ENCODE data around the gene KCNMA1. TPM values are rescaled to one million over a fixed set of nuclear protein-coding genes. Genes with fewer than 3 reads are reported as not detected.

The KCNMA1 gene
- total and polyA plus RNA-seq, 2 donors (not counting 1 experiment from before 2014, with no cell fraction given) = 0.82 to 3.1 TPM

- Mint-ChIP-seq H3K27me3 (no peaks in the 10 kb centered on the region), H3K4me1 (peaks cover 6% of the 10 kb centered on the region), H3K27ac (no peak overlapping the region), H3K4me3 (no peak overlapping the region), H3K9me3 (ENCODE audit: insufficient read depth) (no peaks in the 10 kb centered on the region)
- H3K9ac ChIP-seq (ENCODE audit: low read length) = no peak overlapping the region
- H3K4me2 ChIP-seq (replicated peaks; ENCODE audit: low read depth, low read length, poor library complexity, severe bottlenecking) = no peak overlapping the region
- H3K9me3 ChIP-seq (ENCODE audit: control extremely low read depth in 1 of 3, control insufficient read depth in 2 of 3, insufficient read depth in 1 of 3, low read length in 2 of 3) = no peaks in the 10 kb centered on the region
- H2AFZ ChIP-seq (ENCODE audit: insufficient read depth, low read depth, low read length, poor library complexity, severe bottlenecking) = no peak overlapping the region
- ATAC-seq (ENCODE audit: low read depth) (no peak), DNase-seq (no peak)
- CTCF ChIA-PET = no interaction called here
- 78% methylated on average over 4 of the region's 5 CpGs for WGBS (ENCODE audit: insufficient coverage)
- H3K36me3 ChIP-seq (replicated peaks in 1 of 2; ENCODE audit: control extremely low read depth in 1 of 2, control insufficient read depth in 1 of 2, extremely low read depth in 1 of 2, insufficient read depth in 2 of 2, low read length in 1 of 2) = no peaks in the 10 kb centered on the region
- no peak overlapping the region for H3K4me3 ChIP-seq (ENCODE audit: control extremely low read depth in 1 of 5, extremely low read depth in 1 of 5, insufficient read depth in 1 of 5, low read depth in 2 of 5, low read length in 4 of 5)
- no peaks in the 10 kb centered on the region for H3K79me2 ChIP-seq (ENCODE audit: control insufficient read depth, insufficient read depth, low read length)
- intact Hi-C loops (cut with micrococcal nuclease) = no loop called here
- TF ChIP-seq CTCF (IDR thresholded peaks at IDR 0.05) (no peak), EZH2 (IDR thresholded peaks at IDR 0.05; ENCODE audit: borderline replicate concordance, insufficient read depth, low read depth, low read length, poor library complexity, severe bottlenecking) (no peak)
- H4K20me1 ChIP-seq (ENCODE audit: control insufficient read depth, insufficient read depth, low read length, poor library complexity, severe bottlenecking) = no peaks in the 10 kb centered on the region
- peaks cover 0 to 8% of the 10 kb centered on the region in 2 donors for H3K4me1 ChIP-seq (ENCODE audit: control insufficient read depth in 2 of 2, insufficient read depth in 2 of 2, low read length in 2 of 2)
- H3K27me3 ChIP-seq (replicated peaks in 1 of 4; ENCODE audit: control extremely low read depth in 1 of 4, control insufficient read depth in 3 of 4, insufficient read depth in 4 of 4, low read length in 3 of 4) = no peaks in the 10 kb centered on the region
- no peak overlapping the region for H3K27ac ChIP-seq (ENCODE audit: low read length in 2 of 2)
- POLR2A ChIA-PET = no interaction called here
Observed at GRCh38 chr10:77609781-77610272, 27.8 kb downstream of the KCNMA1 start.

- WGBS (ENCODE audit: insufficient coverage) = 91% methylated on average over 5 of the region's 9 CpGs
- intact Hi-C loops (cut with micrococcal nuclease) = no loop called here
- H3K9me3 ChIP-seq (ENCODE audit: control extremely low read depth in 1 of 3, control insufficient read depth in 2 of 3, insufficient read depth in 1 of 3, low read length in 2 of 3) = no peaks in the 10 kb centered on the region
- H3K9ac ChIP-seq (ENCODE audit: low read length) = no peak overlapping the region
- H3K27ac ChIP-seq (ENCODE audit: low read length in 2 of 2) = no peak overlapping the region
- no peak overlapping the region for H3K4me3 ChIP-seq (ENCODE audit: control extremely low read depth in 1 of 5, extremely low read depth in 1 of 5, insufficient read depth in 1 of 5, low read depth in 2 of 5, low read length in 4 of 5)
- TF ChIP-seq EZH2 (IDR thresholded peaks at IDR 0.05; ENCODE audit: borderline replicate concordance, insufficient read depth, low read depth, low read length, poor library complexity, severe bottlenecking) = no peak
- no peak for TF ChIP-seq CTCF (IDR thresholded peaks at IDR 0.05)
- ChIA-PET POLR2A (no interaction called here), CTCF (interaction anchor here (0.8 kb wide), 1 partner anchor 33 kb away, joined by 3 read pairs; no protein-coding TSS in a partner anchor)
- no peaks in the 10 kb centered on the region for H3K79me2 ChIP-seq (ENCODE audit: control insufficient read depth, insufficient read depth, low read length)
- Mint-ChIP-seq H3K27ac (no peak overlapping the region), H3K27me3 (no peaks in the 10 kb centered on the region), H3K9me3 (ENCODE audit: insufficient read depth) (no peaks in the 10 kb centered on the region), H3K4me3 (no peak overlapping the region), H3K4me1 (peaks cover 18% of the 10 kb centered on the region)
- H3K36me3 ChIP-seq (replicated peaks in 1 of 2; ENCODE audit: control extremely low read depth in 1 of 2, control insufficient read depth in 1 of 2, extremely low read depth in 1 of 2, insufficient read depth in 2 of 2, low read length in 1 of 2) = no peaks in the 10 kb centered on the region
- no peak overlapping the region for H2AFZ ChIP-seq (ENCODE audit: insufficient read depth, low read depth, low read length, poor library complexity, severe bottlenecking)
- no peaks in the 10 kb centered on the region for H3K27me3 ChIP-seq (replicated peaks in 1 of 4; ENCODE audit: control extremely low read depth in 1 of 4, control insufficient read depth in 3 of 4, insufficient read depth in 4 of 4, low read length in 3 of 4)
- peaks cover 10 to 18% of the 10 kb centered on the region in 2 donors for H3K4me1 ChIP-seq (ENCODE audit: control insufficient read depth in 2 of 2, insufficient read depth in 2 of 2, low read length in 2 of 2)
- H4K20me1 ChIP-seq (ENCODE audit: control insufficient read depth, insufficient read depth, low read length, poor library complexity, severe bottlenecking) = no peaks in the 10 kb centered on the region
- ATAC-seq (ENCODE audit: low read depth) = no peak
- H3K4me2 ChIP-seq (replicated peaks; ENCODE audit: low read depth, low read length, poor library complexity, severe bottlenecking) = no peak overlapping the region
- DNase-seq = no peak
Observed at GRCh38 chr10:77608281-77608680, 29.3 kb downstream of the KCNMA1 start.

All from B cell (primary cell).